HFFc6 (cell line): Measurements from ENCODE around the gene HBG2. TPM values are rescaled to one million over a fixed set of nuclear protein-coding genes. Genes with fewer than 3 reads are reported as not detected.

Experiments
- DNase-seq: peaks from one replicate; pipeline ENCODE4 v3.0.0-alpha.2; 2018
- H3K27ac Mint-ChIP-seq: 2 replicates; pipeline ENCODE4 v1.8.0; 2020; ENCODE audit warnings: mild to moderate bottlenecking, mixed read lengths
- H3K27me3 Mint-ChIP-seq: 2 replicates; pipeline ENCODE4 v1.8.0; 2021; ENCODE audit warnings: mild to moderate bottlenecking, moderate library complexity, mixed read lengths; ENCODE audit not compliant: insufficient read depth
- H3K36me3 Mint-ChIP-seq: 2 replicates; pipeline ENCODE4 v1.8.0; 2021; ENCODE audit warnings: low read depth, mixed read lengths
- H3K4me1 Mint-ChIP-seq: 2 replicates; pipeline ENCODE4 v1.8.0; 2020; ENCODE audit warnings: low read depth, mixed read lengths
- H3K4me3 Mint-ChIP-seq: 2 replicates; pipeline ENCODE4 v1.8.0; 2020; ENCODE audit warnings: mild to moderate bottlenecking, moderate library complexity, mixed read lengths
- H3K9me3 Mint-ChIP-seq: 2 replicates; pipeline ENCODE4 v1.8.0; 2020; ENCODE audit warnings: mild to moderate bottlenecking, mixed read lengths
- total RNA-seq, 6 experiments: library from RNA; stranded (reverse); fragmentation: NEBNext Ultra II Directional; extraction: Animal tissue kit (Norgen Biotek cat#: 25700); gene quantifications; 2 replicates in 1 of 6; 3 replicates in 5 of 6; pipeline ENCODE4 v1.2.3, GENCODE V29; 2021
- TF ChIP-seq, protein P1 (sequence below): fragments of 200-600 bp; sonication (generic); IDR thresholded peaks from 2 replicates; pipeline ENCODE4 v1.5.0; 2021; ENCODE audit warnings: antibody characterized with exemption, mild to moderate bottlenecking

The HBG2 gene
- total RNA-seq, 6 experiments from 2014 or later, result not detected

DNA sequence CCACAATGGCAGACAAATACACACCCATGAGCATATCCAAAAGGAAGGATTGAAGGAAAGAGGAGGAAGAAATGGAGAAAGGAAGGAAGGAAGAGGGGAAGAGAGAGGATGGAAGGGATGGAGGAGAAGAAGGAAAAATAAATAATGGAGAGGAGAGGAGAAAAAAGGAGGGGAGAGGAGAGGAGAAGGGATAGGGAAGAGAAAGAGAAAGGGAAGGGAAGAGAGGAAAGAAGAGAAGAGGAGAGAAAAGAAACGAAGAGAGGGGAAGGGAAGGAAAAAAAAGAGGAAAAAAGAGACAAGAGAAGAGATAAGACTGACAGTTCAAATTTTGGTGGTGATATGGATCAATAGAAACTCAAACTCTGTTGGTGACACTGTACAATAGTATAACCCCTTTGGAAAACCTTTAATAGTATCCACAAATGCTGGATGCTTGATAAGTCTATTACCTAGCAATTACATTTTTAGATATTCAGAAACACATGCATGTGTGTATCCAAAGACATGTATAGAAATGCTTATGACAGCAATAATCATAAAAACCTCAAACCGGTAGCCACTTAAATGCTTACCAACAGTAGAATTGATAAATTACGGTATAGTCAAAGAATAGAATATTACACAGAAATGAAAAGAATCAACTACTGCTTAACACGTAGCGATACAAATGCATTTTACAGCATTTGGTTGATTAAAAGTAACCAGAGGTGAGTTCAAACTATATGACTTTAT is 19.1 kb downstream of the HBG2 start:
- DNase-seq, result no peak
- Mint-ChIP-seq H3K27ac (no peak overlapping the region), H3K4me1 (peaks cover 14% of the 10 kb centered on the region), H3K36me3 (no peaks in the 10 kb centered on the region), H3K4me3 (no peak overlapping the region), H3K9me3 (no peaks in the 10 kb centered on the region), H3K27me3 (no peaks in the 10 kb centered on the region)
- TF ChIP-seq, protein P1, sequence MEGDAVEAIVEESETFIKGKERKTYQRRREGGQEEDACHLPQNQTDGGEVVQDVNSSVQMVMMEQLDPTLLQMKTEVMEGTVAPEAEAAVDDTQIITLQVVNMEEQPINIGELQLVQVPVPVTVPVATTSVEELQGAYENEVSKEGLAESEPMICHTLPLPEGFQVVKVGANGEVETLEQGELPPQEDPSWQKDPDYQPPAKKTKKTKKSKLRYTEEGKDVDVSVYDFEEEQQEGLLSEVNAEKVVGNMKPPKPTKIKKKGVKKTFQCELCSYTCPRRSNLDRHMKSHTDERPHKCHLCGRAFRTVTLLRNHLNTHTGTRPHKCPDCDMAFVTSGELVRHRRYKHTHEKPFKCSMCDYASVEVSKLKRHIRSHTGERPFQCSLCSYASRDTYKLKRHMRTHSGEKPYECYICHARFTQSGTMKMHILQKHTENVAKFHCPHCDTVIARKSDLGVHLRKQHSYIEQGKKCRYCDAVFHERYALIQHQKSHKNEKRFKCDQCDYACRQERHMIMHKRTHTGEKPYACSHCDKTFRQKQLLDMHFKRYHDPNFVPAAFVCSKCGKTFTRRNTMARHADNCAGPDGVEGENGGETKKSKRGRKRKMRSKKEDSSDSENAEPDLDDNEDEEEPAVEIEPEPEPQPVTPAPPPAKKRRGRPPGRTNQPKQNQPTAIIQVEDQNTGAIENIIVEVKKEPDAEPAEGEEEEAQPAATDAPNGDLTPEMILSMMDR, result no peak

DNA sequence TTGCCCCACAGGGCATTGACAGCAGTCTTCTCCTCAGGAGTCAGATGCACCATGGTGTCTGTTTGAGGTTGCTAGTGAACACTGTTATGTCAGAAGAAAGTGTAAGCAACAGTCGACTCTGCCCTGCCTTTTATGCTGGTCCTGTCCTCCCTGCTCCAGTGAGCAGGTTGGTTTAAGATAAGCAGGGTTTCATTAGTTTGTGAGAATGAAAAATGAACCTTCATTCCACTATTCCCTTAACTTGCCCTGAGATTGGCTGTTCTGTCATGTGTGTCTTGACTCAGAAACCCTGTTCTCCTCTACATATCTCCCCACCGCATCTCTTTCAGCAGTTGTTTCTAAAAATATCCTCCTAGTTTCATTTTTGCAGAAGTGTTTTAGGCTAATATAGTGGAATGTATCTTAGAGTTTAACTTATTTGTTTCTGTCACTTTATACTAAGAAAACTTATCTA is 20.2 kb downstream of the HBG2 start, which contains the start of gene HBD:
HBD (minus strand) TSS at position 103 of the 454 bp plus-strand sequence; CDS start at position 53, 50 bp downstream.
- H3K27me3 Mint-ChIP-seq, result no peaks in the 10 kb centered on the region
- no peak within 1 kb of the TSS; the same call in 1 of the 2 replicates for H3K4me3 Mint-ChIP-seq
- DNase-seq, result peak; percentile 4
- H3K27ac Mint-ChIP-seq, result no peak within 1 kb of the TSS
- no peaks in the 10 kb centered on the region for H3K36me3 Mint-ChIP-seq
- H3K4me1 Mint-ChIP-seq, result peaks cover 14% of the 10 kb centered on the region
- H3K9me3 Mint-ChIP-seq, result no peaks in the 10 kb centered on the region
- TF ChIP-seq, protein P1, result no peak

DNA sequence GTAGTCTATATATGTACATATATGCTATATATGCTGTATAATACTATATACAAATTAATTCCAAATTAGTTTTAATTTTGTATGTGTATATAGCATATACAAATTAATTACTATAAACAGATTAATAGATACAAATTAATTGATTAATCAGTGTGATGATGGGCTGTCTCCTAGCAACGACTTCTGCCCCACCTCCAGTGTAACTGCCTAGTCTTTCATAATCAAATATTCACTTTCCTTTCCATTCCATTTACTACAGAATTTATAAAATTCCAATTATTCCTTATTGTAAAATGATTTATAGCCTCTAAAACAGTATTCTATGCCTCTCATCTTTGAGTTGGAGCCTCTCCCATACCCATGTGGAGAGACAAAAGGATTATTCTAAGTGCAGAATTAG is 21.3 kb downstream of the HBG2 start:
- Mint-ChIP-seq H3K36me3 (no peaks in the 10 kb centered on the region), H3K4me1 (peaks cover 14% of the 10 kb centered on the region), H3K4me3 (no peak overlapping the region), H3K9me3 (no peaks in the 10 kb centered on the region), H3K27me3 (no peaks in the 10 kb centered on the region), H3K27ac (no peak overlapping the region)
- DNase-seq, result no peak
- TF ChIP-seq, protein P1, result no peak

DNA sequence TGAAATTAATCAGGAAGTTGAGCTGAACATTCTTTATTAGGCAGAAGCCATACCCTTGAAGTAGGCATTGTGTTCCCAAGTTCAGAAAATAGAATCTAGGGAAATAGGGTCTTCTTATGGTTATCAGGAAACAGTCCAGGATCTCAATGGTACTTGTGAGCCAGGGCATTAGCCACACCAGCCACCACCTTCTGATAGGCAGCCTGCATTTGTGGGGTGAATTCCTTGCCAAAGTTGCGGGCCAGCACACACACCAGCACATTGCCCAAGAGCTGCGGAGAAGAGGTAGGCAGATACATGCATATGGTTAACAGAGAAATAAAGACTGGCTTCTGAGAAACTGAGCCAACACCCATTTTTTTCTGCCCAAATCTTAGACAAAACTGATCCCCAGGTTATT is 21.8 kb downstream of the HBG2 start:
- Mint-ChIP-seq H3K27ac (no peak overlapping the region), H3K4me1 (peaks cover 18% of the 10 kb centered on the region), H3K36me3 (no peaks in the 10 kb centered on the region), H3K27me3 (no peaks in the 10 kb centered on the region), H3K9me3 (no peaks in the 10 kb centered on the region), H3K4me3 (no peak overlapping the region)
- TF ChIP-seq, protein P1, result no peak
- DNase-seq, result no peak

DNA sequence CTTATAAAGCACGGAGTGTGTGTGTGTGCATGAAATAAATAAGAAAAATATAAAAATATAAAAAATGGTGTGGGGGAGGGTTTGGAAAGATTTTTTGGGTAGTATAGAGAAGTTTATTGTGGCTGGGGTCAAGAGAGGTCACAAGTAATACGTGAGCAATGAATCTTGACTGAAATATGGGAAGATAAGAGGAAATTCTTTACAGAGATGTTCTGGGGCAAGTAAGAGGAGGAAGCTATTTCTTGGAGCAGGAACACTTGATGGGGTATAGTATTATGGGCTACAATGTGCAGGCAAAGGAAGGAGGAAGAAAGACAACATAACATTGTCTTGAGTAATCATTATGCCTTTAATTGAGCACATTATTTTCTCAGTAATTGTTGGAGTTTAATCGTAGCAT is 22.4 kb downstream of the HBG2 start:
- no peak overlapping the region for H3K4me3 Mint-ChIP-seq
- H3K27me3 Mint-ChIP-seq, result no peaks in the 10 kb centered on the region
- DNase-seq, result no peak
- H3K9me3 Mint-ChIP-seq, result no peaks in the 10 kb centered on the region
- no peak overlapping the region for H3K27ac Mint-ChIP-seq
- TF ChIP-seq, protein P1, result no peak
- no peaks in the 10 kb centered on the region for H3K36me3 Mint-ChIP-seq
- peaks cover 22% of the 10 kb centered on the region for H3K4me1 Mint-ChIP-seq
